K562 treated with DMSO at 1 percent for 4 hours (cell line): ENCODE data around the gene LILRB5. TPM values are rescaled to one million over a fixed set of nuclear protein-coding genes. Genes with fewer than 3 reads are reported as not detected.

ENCODE experiments used
- total RNA-seq: library from RNA; unstranded; fragments of 300-600 nt; gene quantifications from 2 replicates; pipeline ENCODE4 v1.2.3, GENCODE V29; 2022; ENCODE audit not compliant: insufficient read depth

The LILRB5 gene
- total RNA-seq: not detected in 2 replicates

DNA sequence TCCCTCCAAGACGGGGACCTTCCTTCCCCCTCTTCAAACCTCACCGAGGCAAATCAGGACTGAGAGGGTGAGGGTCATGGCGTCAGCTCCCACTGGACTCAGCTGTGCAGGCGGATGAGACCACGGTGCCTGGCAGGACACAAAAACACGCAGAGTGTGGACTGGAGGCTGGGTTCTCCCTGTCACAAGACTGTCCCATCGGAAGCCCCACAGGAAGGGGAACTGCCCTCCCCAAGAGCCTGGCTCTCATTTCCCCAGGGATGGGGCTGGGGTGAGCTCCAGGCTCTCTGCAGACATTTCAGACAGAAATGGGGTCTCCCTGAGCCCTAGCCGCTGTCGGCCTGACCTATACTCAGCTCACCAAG, at the start of gene LILRB5:
Gene LILRB5 (minus strand): TSS at position 158 of the 365 bp plus-strand sequence. CDS start 80 bp downstream, at position 78.

DNA sequence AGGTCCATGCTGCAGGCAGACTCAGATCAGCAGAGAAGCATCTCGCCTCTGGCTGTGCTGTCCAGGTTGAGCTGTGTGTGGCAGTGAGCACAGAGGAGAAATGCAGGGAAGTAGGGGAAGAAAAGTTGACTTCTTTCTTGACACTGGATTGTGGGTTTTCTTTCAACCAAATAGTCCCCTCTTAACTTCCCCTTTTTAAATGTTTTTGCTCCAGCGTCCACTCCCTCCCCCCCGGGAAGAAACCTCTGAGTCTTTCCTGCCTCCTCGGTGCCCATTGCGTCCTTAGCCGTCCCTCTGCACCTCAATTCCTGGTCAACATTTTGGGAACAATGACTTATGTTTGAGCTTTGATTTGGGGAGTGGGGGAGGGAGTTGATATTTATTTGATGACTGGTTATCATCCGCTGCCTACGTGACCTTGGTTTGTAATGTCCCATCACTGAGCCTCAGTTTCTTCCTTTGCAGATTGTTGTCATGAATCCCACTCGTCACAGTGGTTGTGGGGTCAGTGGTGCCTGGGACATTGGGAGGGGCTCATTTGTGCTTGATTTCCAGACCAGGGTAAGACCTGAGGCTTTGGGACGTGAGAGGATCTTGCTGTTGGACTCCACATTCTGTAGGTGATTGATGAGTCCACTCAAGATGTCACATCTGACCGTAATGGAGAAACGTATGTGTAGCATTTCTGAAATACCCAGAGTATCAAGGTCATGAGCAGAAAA, 24.1 kb upstream of the LILRB5 start, which contains the start of gene LILRB2:
Gene LILRB2 (minus strand): TSS at position 104 of the 722 bp plus-strand sequence. CDS start 614 bp downstream, outside the sequence.

DNA sequence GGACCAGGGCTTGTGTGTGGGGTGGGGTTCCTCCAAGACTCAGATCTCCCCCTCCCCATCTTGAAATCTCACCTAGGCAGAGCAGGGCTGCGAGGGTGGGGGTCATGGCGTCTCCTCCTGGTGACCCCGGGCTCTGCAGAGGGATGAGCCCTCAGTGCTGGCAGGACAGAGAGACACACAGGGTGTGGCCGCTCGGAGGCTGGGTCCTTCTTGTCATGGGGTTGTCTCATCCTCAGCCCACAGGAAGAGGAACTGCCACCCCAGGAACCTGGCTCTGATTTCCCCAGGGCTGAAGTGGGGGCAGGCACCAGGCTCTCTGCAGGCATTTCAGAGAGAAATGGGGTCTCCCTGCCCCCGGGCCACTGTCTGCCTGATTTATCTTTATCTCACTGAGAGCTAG, 14.4 kb downstream of the LILRB5 start, which contains the start of gene LILRA6:
Gene LILRA6 (minus strand): TSS at position 145 of the 400 bp plus-strand sequence.

DNA sequence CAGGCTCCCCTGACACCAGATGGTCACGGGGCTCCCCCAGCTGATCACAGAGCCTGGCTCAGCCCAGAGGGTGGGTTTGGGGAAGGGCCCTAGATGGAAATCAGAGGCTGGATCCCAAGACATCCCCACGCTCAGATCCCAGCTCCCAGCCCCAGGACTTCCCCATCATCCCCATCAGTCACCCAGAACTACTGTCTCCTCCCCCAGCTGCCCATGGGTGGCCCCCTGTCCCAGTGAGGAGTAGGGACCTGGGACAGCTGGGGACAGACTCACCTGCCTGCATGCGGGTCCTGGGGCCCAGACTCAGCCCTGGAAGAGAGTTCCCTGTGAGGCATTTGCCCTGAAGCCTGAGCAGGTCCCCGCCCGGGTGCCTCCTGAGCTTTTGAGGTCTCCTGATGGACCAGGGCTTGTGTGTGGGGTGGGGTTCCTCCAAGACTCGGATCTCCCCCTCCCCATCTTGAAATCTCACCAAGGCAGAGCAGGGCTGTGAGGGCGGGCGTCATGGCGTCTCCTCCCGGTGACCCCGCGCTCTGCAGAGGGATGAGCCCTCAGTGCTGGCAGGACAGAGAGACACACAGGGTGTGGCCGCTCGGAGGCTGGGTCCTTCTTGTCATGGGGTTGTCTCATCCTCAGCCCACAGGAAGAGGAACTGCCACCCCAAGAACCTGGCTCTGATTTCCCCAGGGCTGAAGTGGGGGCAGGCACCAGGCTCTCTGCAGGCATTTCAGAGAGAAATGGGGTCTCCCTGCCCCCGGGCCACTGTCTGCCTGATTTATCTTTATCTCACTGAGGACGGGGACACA, 34.4 kb downstream of the LILRB5 start, which contains the start of gene LILRB3:
Gene LILRB3 (minus strand): TSS at position 534 of the 803 bp plus-strand sequence. CDS start 31 bp downstream, at position 503.

Other genes with a start within 250 kb of the LILRB5 start
- gene VSTM1, start 193.4 kb downstream of the LILRB5 start, total RNA-seq: not detected in 2 replicates
- gene TARM1, start 175.9 kb downstream of the LILRB5 start, total RNA-seq: not detected in 2 replicates
- gene OSCAR, start 156.5 kb downstream of the LILRB5 start, total RNA-seq: 2.3 and 3.6 TPM in 2 replicates
- 61.7 and 117 TPM in 2 replicates for gene NDUFA3, start 154.4 kb downstream of the LILRB5 start, total RNA-seq
- 7.9 and 11.9 TPM in 2 replicates for gene TFPT, start 141.6 kb downstream of the LILRB5 start, total RNA-seq
- 62.7 and 68.2 TPM in 2 replicates for gene PRPF31, start 141.5 kb downstream of the LILRB5 start, total RNA-seq
- gene CNOT3, start 119.5 kb downstream of the LILRB5 start, total RNA-seq: 73.8 and 80.3 TPM in 2 replicates
- gene LENG1, start 97.6 kb downstream of the LILRB5 start, total RNA-seq: 3.8 and 4.4 TPM in 2 replicates
- gene TMC4, start 84.1 kb downstream of the LILRB5 start, total RNA-seq: 0.71 TPM in 1 of 2 replicates, not detected in the other
- gene MBOAT7, start 67.7 kb downstream of the LILRB5 start, total RNA-seq: 219 and 267 TPM in 2 replicates
- 50.4 and 59.5 TPM in 2 replicates for gene TSEN34, start 66.0 kb downstream of the LILRB5 start, total RNA-seq
- 6,479 and 6,972 TPM in 2 replicates for gene RPS9, start 56.4 kb downstream of the LILRB5 start, total RNA-seq
- not detected in 2 replicates for gene LILRB3, start 34.3 kb downstream of the LILRB5 start, total RNA-seq
- gene LILRA6, start 14.5 kb downstream of the LILRB5 start, total RNA-seq: not detected in 2 replicates
- not detected in 2 replicates for gene LILRB2, start 23.8 kb upstream of the LILRB5 start, total RNA-seq
- gene LILRA5, start 55.9 kb upstream of the LILRB5 start, total RNA-seq: not detected in 2 replicates
- gene LILRA4, start 81.9 kb upstream of the LILRB5 start, total RNA-seq: not detected in 2 replicates
- gene LAIR1, start 107.7 kb upstream of the LILRB5 start, total RNA-seq: not detected in 2 replicates
- not detected in 2 replicates for gene TTYH1, start 158.2 kb upstream of the LILRB5 start, total RNA-seq
- gene LENG8, start 191.9 kb upstream of the LILRB5 start, total RNA-seq: 158 and 187 TPM in 2 replicates
- 0.34 and 0.69 TPM in 2 replicates for gene LENG9, start 206.5 kb upstream of the LILRB5 start, total RNA-seq
- 3.0 TPM in 1 of 2 replicates, not detected in the other for gene CDC42EP5, start 216.0 kb upstream of the LILRB5 start, total RNA-seq
- gene LAIR2, start 245.6 kb upstream of the LILRB5 start, total RNA-seq: not detected in 2 replicates